ENCODE measurements around the gene FCRL6. TPM values are rescaled to one million over a fixed set of nuclear protein-coding genes. Genes with fewer than 3 reads are reported as not detected.

FCRL6 gene
- total RNA-seq, 3 donors from 2014 or later: 0.41 TPM; not detected in 2

DNA sequence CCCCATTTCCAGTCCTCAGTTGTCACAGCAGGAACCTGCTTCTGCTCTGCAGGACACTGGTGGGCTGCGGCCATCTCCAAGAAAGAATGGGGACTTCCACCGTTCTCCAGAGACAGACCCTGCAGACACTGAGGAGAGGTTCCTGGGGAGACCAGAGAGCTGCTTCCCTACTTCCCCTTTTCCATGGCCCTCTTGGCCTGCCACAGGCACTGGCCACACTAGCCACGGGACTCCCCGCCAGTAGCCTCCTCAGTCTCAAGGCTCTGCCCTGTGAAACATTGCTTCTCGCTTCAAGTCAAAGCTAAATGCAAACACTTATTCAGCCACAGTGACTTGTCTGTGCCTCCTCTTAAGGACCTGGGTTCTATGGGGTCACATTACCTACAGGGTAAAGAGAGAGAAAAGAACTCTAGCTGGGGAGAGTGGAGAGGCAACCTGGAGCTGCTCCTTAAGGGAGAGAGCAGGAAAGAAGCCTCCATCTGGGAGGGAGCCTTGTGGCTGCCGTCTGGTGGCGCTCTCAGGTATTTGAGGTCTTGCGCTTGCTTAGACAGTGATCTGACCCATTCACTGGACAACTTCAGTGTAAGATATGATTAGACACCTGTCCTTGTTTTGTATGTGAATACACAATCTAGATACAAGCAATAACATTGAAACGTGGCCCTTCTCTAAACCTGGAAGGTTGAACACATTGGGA lies 19.2 kb downstream of the FCRL6 start:
- H3K27me3 Mint-ChIP-seq (ENCODE audit: low read depth): no peaks in the 10 kb centered on the region
- H3K4me3 Mint-ChIP-seq: no peak overlapping the region
- DNase-seq (no peak), ATAC-seq (no peak)
- H3K36me3 Mint-ChIP-seq (ENCODE audit: insufficient read depth): no peaks in the 10 kb centered on the region
- peaks cover 17% of the 10 kb centered on the region for H3K4me1 Mint-ChIP-seq (ENCODE audit: low read depth)
- no peaks in the 10 kb centered on the region for H3K9me3 Mint-ChIP-seq

- Mint-ChIP-seq H3K27me3 (ENCODE audit: low read depth) (no peaks in the 10 kb centered on the region), H3K4me3 (no peak overlapping the region), H3K36me3 (ENCODE audit: insufficient read depth) (no peaks in the 10 kb centered on the region), H3K9me3 (no peaks in the 10 kb centered on the region), H3K4me1 (ENCODE audit: low read depth) (peaks cover 38% of the 10 kb centered on the region)
- ATAC-seq (no peak), DNase-seq (no peak)
These were observed 21.2 kb downstream of the FCRL6 start for GRCh38 chr1:159823406-159823805.

- H3K4me3 Mint-ChIP-seq: no peak overlapping the region
- H3K36me3 Mint-ChIP-seq (ENCODE audit: insufficient read depth): no peaks in the 10 kb centered on the region
- H3K27me3 Mint-ChIP-seq (ENCODE audit: low read depth): no peaks in the 10 kb centered on the region
- peaks cover 6% of the 10 kb centered on the region for H3K9me3 Mint-ChIP-seq
- DNase-seq: no peak
- ATAC-seq: no peak
- H3K4me1 Mint-ChIP-seq (ENCODE audit: low read depth): peaks cover 48% of the 10 kb centered on the region
These were observed 23.4 kb downstream of the FCRL6 start for GRCh38 chr1:159825564-159825963.

DNA sequence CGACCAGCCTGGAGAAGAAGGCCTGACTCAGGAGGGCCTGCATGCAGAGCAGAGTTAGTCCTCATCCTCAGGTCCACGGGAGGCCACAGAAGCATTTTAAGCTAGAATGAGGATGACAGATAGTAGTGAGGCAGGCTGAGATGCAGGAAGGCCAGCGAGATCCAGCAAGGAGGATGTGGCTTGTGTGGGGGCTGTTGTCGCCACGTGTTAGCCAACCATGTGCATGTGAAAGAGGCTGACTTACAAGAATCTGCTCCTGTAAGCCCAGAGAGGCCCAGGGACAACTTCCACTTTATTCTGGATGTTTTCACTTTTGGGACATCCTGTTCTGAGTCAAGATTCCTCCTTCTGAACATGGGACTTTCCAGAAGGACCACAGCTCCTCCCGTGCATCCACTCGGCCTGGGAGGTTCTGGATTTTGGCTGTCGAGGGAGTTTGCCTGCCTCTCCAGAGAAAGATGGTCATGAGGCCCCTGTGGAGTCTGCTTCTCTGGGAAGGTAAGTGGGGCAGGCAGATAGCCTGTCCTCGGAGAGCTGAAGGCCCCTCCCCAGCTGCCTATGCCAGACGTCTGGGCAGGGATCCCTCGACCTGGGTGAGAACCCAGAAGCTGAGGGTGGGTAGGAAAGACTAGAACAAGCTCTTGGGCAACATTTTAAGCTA lies 24.4 kb downstream of the FCRL6 start, which contains the start of gene SLAMF8:
Gene SLAMF8, plus strand, starts transcription at position 433 of the 661 bp plus-strand sequence. Its CDS starts 26 bp downstream, at position 459.
- no peaks in the 10 kb centered on the region for H3K27me3 Mint-ChIP-seq (ENCODE audit: low read depth)
- H3K9me3 Mint-ChIP-seq: peaks cover 6% of the 10 kb centered on the region
- H3K4me3 Mint-ChIP-seq: peak within 1 kb of the TSS; percentile 58
- ATAC-seq: peak; percentile 66 to 80
- peak; percentile 16 for DNase-seq
- H3K36me3 Mint-ChIP-seq (ENCODE audit: insufficient read depth): no peaks in the 10 kb centered on the region
- H3K4me1 Mint-ChIP-seq (ENCODE audit: low read depth): peaks cover 48% of the 10 kb centered on the region

DNA sequence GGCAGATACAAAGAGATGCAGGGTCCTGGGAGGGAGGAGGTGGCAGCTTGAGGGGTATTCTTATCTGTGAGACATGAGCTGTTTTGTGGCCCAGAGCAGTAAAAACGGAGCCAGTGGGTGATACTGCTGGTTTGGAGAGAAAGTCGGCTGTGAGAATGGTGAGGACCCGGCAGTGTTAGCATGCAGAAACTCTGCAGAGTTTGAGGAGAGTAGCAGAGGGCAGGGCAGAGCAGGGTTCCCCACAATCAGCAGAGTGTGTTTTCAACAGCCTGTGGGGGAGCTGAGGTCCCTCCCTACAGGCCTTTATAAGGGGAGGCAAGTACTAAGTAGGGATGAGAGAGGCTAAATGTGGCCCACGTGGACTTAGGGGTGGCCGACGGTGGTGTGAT lies 24.9 kb downstream of the FCRL6 start:
- Mint-ChIP-seq H3K4me1 (ENCODE audit: low read depth) (peaks cover 48% of the 10 kb centered on the region), H3K4me3 (peak overlapping the region; percentile 58)
- no peak for DNase-seq

DNA sequence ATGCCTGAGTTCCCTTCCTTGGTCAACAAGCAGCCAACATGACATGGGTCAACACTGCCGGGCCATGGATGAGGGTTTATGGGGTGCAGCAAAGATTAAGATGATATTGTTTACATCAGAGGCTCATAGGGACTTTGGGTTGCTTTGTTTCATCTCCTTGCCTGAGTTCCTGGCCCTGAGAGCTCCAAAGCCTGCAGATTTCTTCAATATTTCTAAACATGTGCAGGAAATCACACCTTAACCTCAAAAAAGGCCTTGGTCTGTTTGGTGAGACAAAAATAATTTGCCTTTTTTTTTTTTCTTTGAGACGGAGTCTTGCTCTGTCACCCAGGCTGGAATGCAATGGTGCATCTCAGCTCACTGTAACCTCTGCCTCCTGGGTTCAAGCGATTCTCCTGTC lies 25.4 kb downstream of the FCRL6 start:
- Mint-ChIP-seq H3K36me3 (ENCODE audit: insufficient read depth) (no peaks in the 10 kb centered on the region), H3K4me1 (ENCODE audit: low read depth) (peaks cover 48% of the 10 kb centered on the region), H3K9me3 (peaks cover 6% of the 10 kb centered on the region), H3K4me3 (peak overlapping the region; percentile 58), H3K27me3 (ENCODE audit: low read depth) (no peaks in the 10 kb centered on the region)
- ATAC-seq (no peak), DNase-seq (no peak)

More for the DNA sequence above, 24.9 kb downstream of the FCRL6 start:
- H3K36me3 Mint-ChIP-seq (ENCODE audit: insufficient read depth): no peaks in the 10 kb centered on the region
- H3K27me3 Mint-ChIP-seq (ENCODE audit: low read depth): no peaks in the 10 kb centered on the region
- ATAC-seq: peak; percentile 8 to 19
- H3K9me3 Mint-ChIP-seq: peaks cover 6% of the 10 kb centered on the region

GRCh38 chr1:159828176-159828575 lies 26.0 kb downstream of the FCRL6 start:
- ATAC-seq: no peak
- Mint-ChIP-seq H3K27me3 (ENCODE audit: low read depth) (no peaks in the 10 kb centered on the region), H3K36me3 (ENCODE audit: insufficient read depth) (no peaks in the 10 kb centered on the region), H3K9me3 (peaks cover 6% of the 10 kb centered on the region), H3K4me1 (ENCODE audit: low read depth) (peaks cover 48% of the 10 kb centered on the region), H3K4me3 (no peak overlapping the region)
- no peak for DNase-seq

DNA sequence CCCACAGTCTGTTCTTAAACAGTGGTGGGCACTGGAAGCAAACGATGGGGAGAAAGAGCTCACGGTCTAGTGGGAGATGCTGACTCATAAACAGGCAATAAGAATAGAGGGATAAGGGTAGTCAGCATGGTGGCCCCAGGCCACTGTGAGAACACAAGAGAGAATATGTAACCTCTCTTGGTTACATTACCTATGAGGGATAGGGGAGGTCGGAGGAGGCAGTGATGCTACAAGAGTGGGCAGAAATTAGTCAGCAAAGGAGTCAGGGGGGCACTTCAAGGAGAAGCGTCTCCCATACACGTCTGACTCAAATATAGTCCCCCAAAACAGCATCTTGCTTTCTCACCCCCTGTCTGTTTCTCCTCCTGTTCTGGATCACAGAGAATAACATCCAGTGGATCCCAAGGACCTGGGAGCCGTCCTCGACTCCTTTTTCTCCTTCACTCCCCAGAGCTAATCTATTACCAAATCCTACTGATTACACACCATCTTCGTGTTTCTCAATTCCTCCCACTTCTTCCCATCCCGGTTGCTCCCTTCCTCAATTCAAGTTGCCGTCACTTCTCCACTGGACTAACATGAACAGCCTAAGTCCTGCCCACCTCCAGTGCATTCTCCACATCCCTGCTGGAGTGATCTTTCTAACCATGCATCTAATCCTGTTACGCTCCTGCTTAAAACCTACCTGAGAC lies 26.6 kb downstream of the FCRL6 start:
- DNase-seq (no peak), ATAC-seq (no peak)
- Mint-ChIP-seq H3K4me3 (no peak overlapping the region), H3K9me3 (peaks cover 6% of the 10 kb centered on the region), H3K27me3 (ENCODE audit: low read depth) (no peaks in the 10 kb centered on the region), H3K36me3 (ENCODE audit: insufficient read depth) (no peaks in the 10 kb centered on the region), H3K4me1 (ENCODE audit: low read depth) (peaks cover 48% of the 10 kb centered on the region)

DNA sequence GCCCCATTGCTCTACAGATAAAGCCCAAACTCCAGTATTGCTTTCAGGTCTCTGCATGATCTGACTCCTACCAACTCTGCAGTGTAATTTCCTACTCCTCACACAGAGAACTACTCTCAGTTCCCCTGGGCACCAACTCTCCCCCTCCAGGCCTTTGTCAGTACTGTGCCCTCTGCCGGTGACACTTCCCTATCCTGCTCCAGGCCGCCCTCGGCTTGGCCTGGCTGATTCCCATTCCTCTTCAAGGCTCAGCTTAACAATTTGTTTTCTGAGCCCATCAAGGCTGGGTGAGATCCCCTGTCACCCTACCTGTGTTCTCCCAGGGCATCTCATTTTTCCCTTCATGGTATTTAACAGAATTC lies 27.1 kb downstream of the FCRL6 start:
- ATAC-seq (no peak), DNase-seq (no peak)
- Mint-ChIP-seq H3K4me3 (no peak overlapping the region), H3K36me3 (ENCODE audit: insufficient read depth) (no peaks in the 10 kb centered on the region), H3K27me3 (ENCODE audit: low read depth) (no peaks in the 10 kb centered on the region), H3K9me3 (peaks cover 6% of the 10 kb centered on the region), H3K4me1 (ENCODE audit: low read depth) (peaks cover 48% of the 10 kb centered on the region)

- no peaks in the 10 kb centered on the region for H3K36me3 Mint-ChIP-seq (ENCODE audit: insufficient read depth)
- peaks cover 44% of the 10 kb centered on the region for H3K4me1 Mint-ChIP-seq (ENCODE audit: low read depth)
- H3K4me3 Mint-ChIP-seq: no peak overlapping the region
- H3K9me3 Mint-ChIP-seq: peaks cover 6% of the 10 kb centered on the region
- no peak for ATAC-seq
- H3K27me3 Mint-ChIP-seq (ENCODE audit: low read depth): no peaks in the 10 kb centered on the region
- DNase-seq: no peak
These were observed 27.8 kb downstream of the FCRL6 start for GRCh38 chr1:159829822-159830465.

DNA sequence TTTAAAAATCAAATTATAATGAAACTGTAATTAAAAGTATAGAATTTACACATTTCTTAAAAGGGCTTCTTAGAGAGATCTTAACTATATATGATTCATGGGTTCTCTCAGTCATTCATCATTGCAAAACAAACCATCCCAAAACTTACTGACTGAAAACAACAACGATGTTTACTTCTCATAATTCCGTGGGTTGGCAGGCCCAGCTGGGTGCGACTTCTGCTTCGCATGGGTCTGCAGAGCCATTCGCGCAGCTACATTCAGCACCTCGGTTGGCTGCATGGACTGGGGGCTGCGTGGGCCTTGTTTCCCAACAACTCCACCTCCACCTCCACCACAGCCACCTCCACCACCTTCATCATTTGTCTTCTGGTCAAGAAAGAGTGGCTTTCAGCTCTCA lies 28.6 kb downstream of the FCRL6 start:
- H3K27me3 Mint-ChIP-seq (ENCODE audit: low read depth): no peaks in the 10 kb centered on the region

DNA sequence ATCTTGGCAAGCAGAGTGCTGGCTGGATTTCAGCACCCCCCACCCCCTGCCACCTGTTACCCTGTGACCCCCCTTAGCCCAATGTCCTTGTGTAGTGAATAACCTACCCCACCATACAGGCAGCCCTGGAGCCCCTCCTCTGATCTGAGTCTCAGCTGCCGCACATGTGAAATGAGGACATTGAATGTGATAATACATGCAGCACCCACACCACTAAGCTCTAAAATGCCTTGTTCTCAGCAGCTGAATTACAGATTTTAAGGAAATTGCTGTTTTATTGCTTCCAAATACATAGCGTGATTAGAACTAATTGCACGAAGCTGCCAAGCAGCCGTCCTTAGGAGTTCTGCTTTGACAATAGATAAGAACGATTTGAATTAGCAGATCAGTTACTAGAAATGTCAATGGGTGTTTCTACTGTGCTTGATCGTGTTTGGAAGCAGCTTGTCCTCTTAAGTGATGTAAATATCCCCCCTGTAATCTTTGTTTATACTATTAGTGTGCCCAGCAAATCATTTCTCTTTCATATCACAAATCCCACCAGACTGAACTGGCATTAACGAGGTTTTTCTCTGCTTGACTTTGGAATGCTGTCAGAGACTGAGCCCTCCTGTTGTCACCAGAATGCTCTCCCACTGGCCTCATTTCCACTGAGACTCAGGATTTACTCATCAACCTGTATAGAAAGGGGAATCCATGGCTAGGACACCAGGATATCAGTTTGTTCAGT lies 29.4 kb downstream of the FCRL6 start:
- Mint-ChIP-seq H3K4me1 (ENCODE audit: low read depth) (peaks cover 28% of the 10 kb centered on the region), H3K9me3 (peaks cover 6% of the 10 kb centered on the region), H3K27me3 (ENCODE audit: low read depth) (no peaks in the 10 kb centered on the region), H3K4me3 (no peak overlapping the region), H3K36me3 (ENCODE audit: insufficient read depth) (peaks cover 1% of the 10 kb centered on the region)
- DNase-seq (no peak), ATAC-seq (no peak)

More for the DNA sequence above, 28.6 kb downstream of the FCRL6 start:
- ATAC-seq: no peak
- DNase-seq: no peak
- Mint-ChIP-seq H3K36me3 (ENCODE audit: insufficient read depth) (no peaks in the 10 kb centered on the region), H3K4me3 (no peak overlapping the region), H3K9me3 (peaks cover 6% of the 10 kb centered on the region), H3K4me1 (ENCODE audit: low read depth) (peaks cover 36% of the 10 kb centered on the region)

- peaks cover 20% of the 10 kb centered on the region for H3K4me1 Mint-ChIP-seq (ENCODE audit: low read depth)
- ATAC-seq: no peak
- peaks cover 6% of the 10 kb centered on the region for H3K9me3 Mint-ChIP-seq
- no peak overlapping the region for H3K4me3 Mint-ChIP-seq
- DNase-seq: no peak
- H3K36me3 Mint-ChIP-seq (ENCODE audit: insufficient read depth): peaks cover 2% of the 10 kb centered on the region
- no peaks in the 10 kb centered on the region for H3K27me3 Mint-ChIP-seq (ENCODE audit: low read depth)
These were observed 30.1 kb downstream of the FCRL6 start for GRCh38 chr1:159832309-159832708.

- Mint-ChIP-seq H3K36me3 (ENCODE audit: insufficient read depth) (peaks cover 2% of the 10 kb centered on the region), H3K27me3 (ENCODE audit: low read depth) (no peaks in the 10 kb centered on the region), H3K4me3 (no peak overlapping the region), H3K4me1 (ENCODE audit: low read depth) (peaks cover 5% of the 10 kb centered on the region), H3K9me3 (no peaks in the 10 kb centered on the region)
- no peak for DNase-seq
- no peak for ATAC-seq
These were observed 33.2 kb downstream of the FCRL6 start for GRCh38 chr1:159835356-159835755.

Measured in activated T-cell treated with anti-CD3 and anti-CD28 coated beads, Interleukin-2, amount 50 U/mL, for 4 hours (primary cell).